ENCODE results near the gene ATP8A1. TPM values are rescaled to one million over a fixed set of nuclear protein-coding genes. Genes with fewer than 3 reads are reported as not detected.

ATP8A1 gene
- total and polyA plus RNA-seq, 2 of the 4 experiments (the other 2 are of a cell fraction) = 0.12 to 0.36 TPM

GRCh38 chr4:42630908-42631307 lies 26.0 kb downstream of the ATP8A1 start:
- no peaks in the 10 kb centered on the region for H3K4me1 ChIP-seq (ENCODE audit: control insufficient read depth, insufficient read depth, low read length)
- H2BK15ac ChIP-seq (ENCODE audit: low read depth, low read length) = no peak overlapping the region
- no peak overlapping the region for H2BK120ac ChIP-seq (ENCODE audit: low read depth, low read length)
- H2BK20ac ChIP-seq (ENCODE audit: low read depth, low read length) = no peak overlapping the region
- H3K4me2 ChIP-seq (ENCODE audit: low read depth, low read length) = no peak overlapping the region
- H3K9ac ChIP-seq (ENCODE audit: low read depth, low read length) = no peak overlapping the region
- POLR2A ChIA-PET (ENCODE audit: unreplicated experiment) = no interaction called here
- no peaks in the 10 kb centered on the region for H3K9me1 ChIP-seq (ENCODE audit: insufficient read depth, low read length)
- H3K27ac ChIP-seq (ENCODE audit: insufficient read depth, low read length) = no peak overlapping the region
- H3K9me3 ChIP-seq (ENCODE audit: control insufficient read depth, insufficient read depth, low read length) = no peaks in the 10 kb centered on the region
- H3K36me3 ChIP-seq (ENCODE audit: control insufficient read depth, insufficient read depth, low read length) = no peaks in the 10 kb centered on the region
- H4K5ac ChIP-seq (ENCODE audit: low read depth, low read length) = no peak overlapping the region
- no peak overlapping the region for H3K14ac ChIP-seq (replicated peaks; ENCODE audit: low read depth, low read length)
- ATAC-seq (ENCODE audit: low read depth) (no peak), DNase-seq (no peak)
- no peak overlapping the region for H4K91ac ChIP-seq (ENCODE audit: insufficient read depth, low read depth, low read length)
- H2AFZ ChIP-seq (replicated peaks; ENCODE audit: low read length, poor library complexity) = no peak overlapping the region
- dilution Hi-C loops (cut with HindIII; ENCODE audit: low sequenced_read_pairs, unreplicated experiment) (no loop called here), intact Hi-C loops (cut with micrococcal nuclease) (no loop called here), in situ Hi-C loops (cut with MboI; ENCODE audit: low sequenced_read_pairs) (no loop called here)
- H2BK5ac ChIP-seq (ENCODE audit: low read depth, low read length, poor library complexity, severe bottlenecking) = no peak overlapping the region
- H3K4me3 ChIP-seq (ENCODE audit: insufficient read depth, low read depth, low read length) = no peak overlapping the region
- CTCF ChIA-PET = no interaction called here
- no peak overlapping the region for H3K56ac ChIP-seq (ENCODE audit: extremely low read depth, insufficient read depth, low read length)
- no TSS peak for BruUV-seq (replicated peaks)
- no peaks in the 10 kb centered on the region for H3K79me1 ChIP-seq (ENCODE audit: low read depth in 1 of 2, low read length in 2 of 2)
- H4K20me1 ChIP-seq (ENCODE audit: insufficient read depth, low read length) = no peaks in the 10 kb centered on the region
- no peak overlapping the region for H3K18ac ChIP-seq (ENCODE audit: low read depth, low read length)
- no peak overlapping the region for H2AK9ac ChIP-seq (replicated peaks; ENCODE audit: low read depth, low read length, poor library complexity)
- no CpG with 5 or more reads among the region's 1 CpG for WGBS, 2 experiments (ENCODE audit: extremely low coverage in 2 of 2, insufficient read length in 1 of 2)
- H4K8ac ChIP-seq (ENCODE audit: low read depth in 2 of 2, low read length in 2 of 2) = no peak overlapping the region
- H3K27me3 ChIP-seq (ENCODE audit: control insufficient read depth, insufficient read depth, low read length) = no peaks in the 10 kb centered on the region
- no peak overlapping the region for H3K4ac ChIP-seq (ENCODE audit: low read depth, low read length)
- no peak overlapping the region for H3K23ac ChIP-seq (ENCODE audit: low read depth, low read length)
- TF ChIP-seq MXI1 (IDR thresholded peaks at IDR 0.05; ENCODE audit: borderline replicate concordance, low read depth, low read length) (no peak), RAD21 (IDR thresholded peaks at IDR 0.05; ENCODE audit: low read length) (no peak), MAFK (IDR thresholded peaks at IDR 0.05; ENCODE audit: low read depth, low read length) (no peak), RCOR1 (IDR thresholded peaks at IDR 0.05; ENCODE audit: insufficient replicate concordance, low read length) (no peak), CEBPB (IDR thresholded peaks at IDR 0.05; ENCODE audit: low read depth, low read length) (no peak), CHD1 (IDR thresholded peaks at IDR 0.05; ENCODE audit: low read depth, low read length) (no peak), NFE2L2 (IDR thresholded peaks at IDR 0.05; ENCODE audit: low read depth, low read length) (no peak), MAZ (IDR thresholded peaks at IDR 0.05; ENCODE audit: borderline replicate concordance, low read depth, low read length) (no peak), CTCF (conservative IDR thresholded peaks at IDR 0.05; ENCODE audit: low read depth, low read length) (no peak)
- no peak overlapping the region for H2AK5ac ChIP-seq (ENCODE audit: low read depth, low read length)

All from IMR-90 (cell line).